Kidney (tissue), 14 donors: ENCODE results near the gene NHERF2. TPM values are rescaled to one million over a fixed set of nuclear protein-coding genes. Genes with fewer than 3 reads are reported as not detected.
A peak's percentile ranks its signal among the peaks of the same experiment; 100 is the strongest.

Experiments
- DNase-seq, 5 donors: peaks; one replicate each; pipeline ENCODE4 v3.0.0-alpha.2; 2013 to 2020
- FAIRE-seq: peaks from 2 replicates; lab custom pipeline; 2012; peaks lifted over from hg19 to GRCh38; lab: Jason Lieb, UNC
- H3K27ac ChIP-seq, 2 donors: one replicate each; pipeline ENCODE4 v1.7.0; 2013; ENCODE audit warnings: low read depth in 2 of 2, low read length in 2 of 2, inconsistent platforms in 1 of 2
- H3K27me3 ChIP-seq: one replicate; pipeline ENCODE4 v1.7.1; 2013; ENCODE audit warnings: low read length, inconsistent platforms; ENCODE audit not compliant: control insufficient read depth, insufficient read depth
- H3K36me3 ChIP-seq, 3 donors: one replicate each; pipeline versions ENCODE4 v1.7.0 to v1.7.1; 2013; ENCODE audit warnings: low read length in 3 of 3, control low read depth in 1 of 3, inconsistent platforms in 1 of 3; ENCODE audit not compliant: insufficient read depth in 3 of 3, control insufficient read depth in 2 of 3
- H3K4me1 ChIP-seq, 3 donors: one replicate each; pipeline versions ENCODE4 v1.7.0 to v1.7.1; 2013; ENCODE audit warnings: low read length in 3 of 3, inconsistent platforms in 1 of 3, low read depth in 1 of 3; ENCODE audit not compliant: control insufficient read depth in 2 of 3, insufficient read depth in 2 of 3
- H3K4me3 ChIP-seq, 3 donors: one replicate each; pipeline versions ENCODE4 v1.7.0 to v1.8.1; 2013; ENCODE audit warnings: low read length in 3 of 3, control low read depth in 1 of 3, inconsistent platforms in 1 of 3
- H3K9ac ChIP-seq, 3 donors: one replicate each; pipeline versions ENCODE4 v1.7.0 to v1.7.1; 2013; ENCODE audit warnings: low read length in 3 of 3, control low read depth in 1 of 3, inconsistent platforms in 1 of 3
- H3K9me3 ChIP-seq, 3 donors: one replicate each; pipeline versions ENCODE4 v1.7.0 to v1.7.1; 2013; ENCODE audit warnings: low read length in 3 of 3, control low read depth in 1 of 3, inconsistent platforms in 1 of 3; ENCODE audit not compliant: control insufficient read depth in 2 of 3, insufficient read depth in 1 of 3
- CTCF ChIP-seq: IDR thresholded peaks from 3 replicates; pipeline ENCODE4 v1.5.1; 2012; ENCODE audit warnings: mild to moderate bottlenecking, moderate library complexity, borderline replicate concordance; ENCODE audit not compliant: insufficient read depth; ENCODE audit errors: extremely low read depth
- intact Hi-C: fragments of 100-400 bp; cut with DNase I; formaldehyde crosslinking; loops from one replicate; pipeline ENCODE4 v1.11.1; 2022
- polyA plus RNA-seq: library from polyadenylated mRNA; stranded (reverse); fragments of 350-450 nt; fragmentation: Illumina TruSeq; extraction: RNeasy Lipid Tissue Mini Kit (QIAGEN cat#74804); gene quantifications from one replicate; pipeline ENCODE4 v1.2.3, GENCODE V29; 2014; ENCODE audit warnings: low read depth, low replicate concordance; ENCODE audit not compliant: insufficient read depth
- total RNA-seq: library from RNA; stranded (reverse); fragmentation: NEBNext Ultra II Directional; extraction: Animal tissue kit (Norgen Biotek cat#: 25700); gene quantifications from one replicate; pipeline ENCODE4 v1.2.1, GENCODE V29; 2021
- donor health status: control.
- donor health status: control.
- donor health status: control.
- donor health status: control.
- donor health status: control.
- donor health status: DM: yes; HTN: yes; CAD: no.
- donor health status: Normal renal cell carcinoma (clear cell type).

Gene NHERF2
- total and polyA plus RNA-seq, 2 donors from 2014 or later = 238 to 405 TPM

GRCh38 chr16:1980030-1980769 is 46.5 kb upstream of the NHERF2 start:
- no peak for FAIRE-seq
- H3K4me1 ChIP-seq = peaks cover 0 to 15% (median 5%) of the 10 kb centered on the region in 3 donors
- no peak overlapping the region for H3K9ac ChIP-seq
- peaks cover 0 to 14% (median 10%) of the 10 kb centered on the region in 3 donors for H3K36me3 ChIP-seq
- no peak overlapping the region for H3K4me3 ChIP-seq
- no peak overlapping the region for H3K27ac ChIP-seq
- no peak for TF ChIP-seq CTCF
- DNase-seq = peak in 1 of 5 donors; percentile 18
- H3K9me3 ChIP-seq = no peaks in the 10 kb centered on the region
- intact Hi-C loops = no loop called here
- H3K27me3 ChIP-seq = peaks cover 34% of the 10 kb centered on the region

- no peak overlapping the region for H3K4me3 ChIP-seq
- H3K36me3 ChIP-seq = peaks cover 0 to 13% (median 11%) of the 10 kb centered on the region in 3 donors
- H3K4me1 ChIP-seq = peaks cover 0 to 18% (median 8%) of the 10 kb centered on the region in 3 donors
- intact Hi-C loops = no loop called here
- H3K27ac ChIP-seq = no peak overlapping the region
- no peaks in the 10 kb centered on the region for H3K9me3 ChIP-seq
- TF ChIP-seq CTCF = no peak
- no peak overlapping the region for H3K9ac ChIP-seq
- peaks cover 34% of the 10 kb centered on the region for H3K27me3 ChIP-seq
- FAIRE-seq (no peak), DNase-seq (no peak)
Observed at GRCh38 chr16:1980770-1981087, 46.0 kb upstream of the NHERF2 start.

- H3K36me3 ChIP-seq = peaks cover 0 to 12% (median 10%) of the 10 kb centered on the region in 3 donors
- intact Hi-C loops = no loop called here
- no peak within 1 kb of the TSS for H3K27ac ChIP-seq
- FAIRE-seq = no peak
- peaks cover 34% of the 10 kb centered on the region for H3K27me3 ChIP-seq
- H3K4me3 ChIP-seq = no peak within 1 kb of the TSS
- no peaks in the 10 kb centered on the region for H3K9me3 ChIP-seq
- no peak within 1 kb of the TSS for H3K9ac ChIP-seq
- H3K4me1 ChIP-seq = peaks cover 0 to 18% (median 8%) of the 10 kb centered on the region in 3 donors
- DNase-seq = no peak
- TF ChIP-seq CTCF = no peak
Observed at GRCh38 chr16:1981398-1981836, 45.3 kb upstream of the NHERF2 start, which contains the start of gene NOXO1. TSS of gene NOXO1 (minus strand) at chr16:1981469. CDS start at chr16:1981179, 290 bp downstream.
